DMS114 treated with DMSO at 0.1 percent for 48 hours (cell line): ENCODE data around the gene MBD6.
"Not testable (repeated sequence)": the region's sequence is repeated elsewhere in the genome, so short reads cannot be mapped to it uniquely, and the experiment has no call there.

Experiments
- DNase-seq: peaks from one replicate; lab custom pipeline; 2025; ENCODE audit not compliant: unreplicated experiment; lab: John Stamatoyannopoulos, UW

MBD6 gene

DNA sequence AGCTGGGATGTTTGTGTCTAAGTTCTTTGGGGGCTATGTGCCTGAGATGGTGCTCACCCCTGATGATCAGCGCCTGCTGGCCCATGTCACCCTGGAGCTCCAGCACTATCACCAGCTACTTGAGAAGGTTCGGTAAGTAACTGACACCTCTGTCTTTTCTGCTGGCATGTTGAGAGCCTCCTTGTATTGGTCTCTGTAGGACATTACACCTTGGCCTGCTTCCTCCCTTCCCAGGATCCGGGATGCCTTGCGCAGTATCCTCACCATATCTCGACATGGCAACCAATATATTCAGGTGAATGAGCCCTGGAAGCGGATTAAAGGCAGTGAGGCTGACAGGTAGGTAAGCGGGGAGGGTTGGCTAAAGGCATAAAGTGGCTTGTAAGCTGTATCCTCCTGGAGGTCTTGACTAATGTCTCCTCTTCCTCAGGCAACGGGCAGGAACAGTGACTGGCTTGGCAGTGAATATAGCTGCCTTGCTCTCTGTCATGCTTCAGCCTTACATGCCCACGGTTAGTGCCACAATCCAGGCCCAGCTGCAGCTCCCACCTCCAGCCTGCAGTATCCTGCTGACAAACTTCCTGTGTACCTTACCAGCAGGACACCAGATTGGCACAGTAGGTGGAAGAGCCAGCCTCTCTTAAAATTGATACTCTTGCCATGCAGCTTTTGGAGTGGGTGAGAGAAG is 7.8 kb upstream of the MBD6 start:
- DNase-seq = no peak

DNA sequence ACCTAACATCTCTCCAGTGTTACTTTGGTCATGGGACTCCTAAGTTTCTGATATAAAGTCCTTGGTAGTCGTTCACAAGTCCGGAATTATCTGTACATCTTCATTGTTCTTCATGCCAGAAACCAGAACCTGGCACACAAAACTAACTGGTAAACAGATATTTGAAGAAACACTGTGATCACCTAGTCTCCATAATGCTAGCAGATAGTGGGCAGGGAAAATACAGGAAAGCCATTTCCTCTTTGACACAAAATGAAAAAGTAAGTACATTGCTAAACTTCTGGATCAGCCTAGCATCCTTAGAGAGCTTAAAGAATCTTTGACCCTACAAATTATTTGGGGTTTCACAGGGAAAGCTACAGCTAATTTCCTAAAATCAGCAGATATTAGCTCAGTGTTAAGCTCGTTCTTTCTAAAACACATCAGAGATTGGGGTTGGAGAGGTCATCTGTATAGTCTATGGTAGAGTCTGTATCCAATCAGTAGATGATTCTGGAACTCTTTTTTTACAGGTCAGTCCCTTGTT is 7.2 kb upstream of the MBD6 start:
- no peak for DNase-seq

DNA sequence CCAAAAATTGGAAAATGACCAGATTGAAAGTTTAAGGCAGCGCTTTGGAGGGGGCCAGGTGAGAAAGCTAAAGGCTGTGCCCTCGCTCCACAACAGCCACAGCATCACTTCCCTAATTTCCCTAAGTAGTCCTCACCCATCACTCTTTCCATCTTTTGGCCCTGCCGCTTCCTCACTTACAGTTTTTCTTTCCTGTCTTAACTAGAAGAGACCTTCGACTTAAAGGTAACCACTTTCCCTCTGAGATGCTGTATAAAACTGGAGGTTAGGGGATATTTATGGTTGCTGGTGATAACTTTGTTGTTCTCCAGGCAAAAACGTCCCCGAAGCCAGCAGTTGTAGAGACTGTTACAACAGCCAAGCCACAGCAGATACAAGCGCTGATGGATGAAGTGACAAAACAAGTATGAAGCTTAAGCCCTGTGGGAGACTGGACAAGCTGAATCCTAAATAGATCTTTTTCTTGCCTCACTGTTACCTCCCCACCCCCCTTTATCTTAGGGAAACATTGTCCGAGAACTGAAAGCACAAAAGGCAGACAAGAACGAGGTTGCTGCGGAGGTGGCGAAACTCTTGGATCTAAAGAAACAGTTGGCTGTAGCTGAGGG is 6.6 kb upstream of the MBD6 start:
- no peak for DNase-seq

DNA sequence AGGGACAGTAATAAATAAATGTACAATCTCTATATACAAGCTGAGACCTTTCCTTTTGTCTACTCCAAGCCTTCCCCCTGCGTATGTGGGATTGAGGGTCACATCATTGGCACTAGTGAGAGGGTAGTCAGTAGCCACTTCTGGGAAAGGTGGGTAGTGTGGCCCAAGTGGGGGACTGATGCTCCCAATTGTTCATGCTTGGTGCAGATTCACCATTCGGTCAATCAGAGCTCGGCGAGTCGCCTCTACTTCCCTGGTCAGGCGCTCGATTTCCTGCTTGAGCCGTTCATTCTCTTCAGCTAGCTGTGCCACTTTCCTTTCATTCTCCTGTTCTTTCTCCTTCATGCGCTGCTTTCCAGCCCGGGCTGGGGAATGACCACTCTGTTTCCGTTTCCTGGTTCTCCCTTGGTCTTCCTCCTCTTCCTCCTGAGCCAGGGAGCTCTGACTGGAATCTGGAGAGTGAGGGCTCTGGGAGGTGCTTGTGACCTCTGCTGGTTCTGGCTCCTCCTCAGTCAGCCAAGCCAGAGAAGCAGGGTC is 5.9 kb upstream of the MBD6 start:
- DNase-seq = no peak

DNA sequence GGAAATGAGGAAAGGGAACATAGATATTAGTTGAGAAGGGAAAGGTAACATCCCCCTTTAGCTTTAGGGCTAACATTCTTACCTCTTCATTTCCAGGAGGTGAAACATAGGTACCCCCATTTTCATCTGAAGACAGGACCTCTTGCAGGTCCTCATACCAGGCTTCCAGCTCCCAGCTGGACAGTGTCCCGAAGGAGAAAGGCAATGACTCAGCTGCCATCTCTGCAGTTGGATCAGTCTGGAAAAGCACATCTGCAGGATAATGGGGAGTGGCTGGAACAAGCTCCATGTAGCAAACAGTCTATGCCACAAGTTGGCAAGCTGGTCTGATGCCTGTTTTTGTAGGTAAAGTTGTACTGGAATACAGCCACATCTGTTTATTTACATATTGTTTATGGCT is 5.4 kb upstream of the MBD6 start:
- DNase-seq = no peak

DNA sequence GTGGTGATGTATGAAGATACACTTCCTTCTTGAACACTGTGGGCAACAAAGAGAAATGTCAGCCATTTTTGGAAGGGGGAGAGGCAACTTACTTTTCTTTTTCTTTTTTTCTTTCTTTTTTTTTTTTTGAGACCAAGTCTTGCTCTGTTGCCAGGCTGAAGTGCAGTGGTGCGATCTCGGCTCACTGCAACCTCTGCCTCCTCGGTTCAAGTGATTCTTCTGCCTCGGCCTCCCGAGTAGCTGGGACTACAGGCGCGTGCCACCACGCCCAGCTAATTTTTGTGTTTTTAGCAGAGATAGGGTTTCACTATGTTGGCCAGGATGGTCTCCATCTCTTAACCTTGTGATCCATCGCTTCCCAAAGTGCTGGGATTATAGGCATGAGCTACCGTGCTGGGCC is 4.9 kb upstream of the MBD6 start:
- DNase-seq = not testable (repeated sequence)

DNA sequence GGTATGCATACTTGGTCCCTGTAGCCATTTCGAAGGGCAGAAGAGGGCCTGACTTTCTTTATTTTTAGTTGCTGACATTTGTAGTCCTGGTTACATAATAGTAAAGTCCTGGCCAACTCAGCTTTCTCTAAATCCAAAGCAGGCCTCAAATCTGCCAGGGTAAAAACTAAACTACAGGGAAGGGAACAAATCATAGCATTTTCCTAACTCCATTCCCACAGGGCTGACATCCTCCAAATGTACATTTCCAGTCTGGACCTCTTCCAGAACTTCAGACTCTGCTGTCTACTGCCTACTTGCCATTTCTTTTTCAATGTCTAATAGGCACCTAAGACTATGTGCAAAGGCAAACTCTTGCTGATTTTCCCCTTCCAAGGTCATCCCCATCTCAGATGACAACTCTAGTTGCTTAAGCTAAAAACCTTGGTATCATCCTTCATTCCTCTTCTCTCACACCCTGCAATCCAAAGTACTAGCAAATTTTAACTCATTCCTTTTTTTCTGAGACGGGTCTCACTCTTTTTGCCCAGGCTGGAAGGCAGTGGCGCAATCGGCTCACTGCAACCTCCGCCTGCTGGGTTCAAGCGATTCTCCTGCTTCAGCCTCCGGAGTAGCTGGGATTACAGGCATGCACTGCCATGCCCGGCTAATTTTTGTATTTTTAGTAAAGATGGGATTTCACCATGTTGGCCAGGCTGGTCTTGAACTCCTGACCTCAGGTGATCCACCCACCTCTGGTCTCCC is 4.3 kb upstream of the MBD6 start:
- no peak for DNase-seq

DNA sequence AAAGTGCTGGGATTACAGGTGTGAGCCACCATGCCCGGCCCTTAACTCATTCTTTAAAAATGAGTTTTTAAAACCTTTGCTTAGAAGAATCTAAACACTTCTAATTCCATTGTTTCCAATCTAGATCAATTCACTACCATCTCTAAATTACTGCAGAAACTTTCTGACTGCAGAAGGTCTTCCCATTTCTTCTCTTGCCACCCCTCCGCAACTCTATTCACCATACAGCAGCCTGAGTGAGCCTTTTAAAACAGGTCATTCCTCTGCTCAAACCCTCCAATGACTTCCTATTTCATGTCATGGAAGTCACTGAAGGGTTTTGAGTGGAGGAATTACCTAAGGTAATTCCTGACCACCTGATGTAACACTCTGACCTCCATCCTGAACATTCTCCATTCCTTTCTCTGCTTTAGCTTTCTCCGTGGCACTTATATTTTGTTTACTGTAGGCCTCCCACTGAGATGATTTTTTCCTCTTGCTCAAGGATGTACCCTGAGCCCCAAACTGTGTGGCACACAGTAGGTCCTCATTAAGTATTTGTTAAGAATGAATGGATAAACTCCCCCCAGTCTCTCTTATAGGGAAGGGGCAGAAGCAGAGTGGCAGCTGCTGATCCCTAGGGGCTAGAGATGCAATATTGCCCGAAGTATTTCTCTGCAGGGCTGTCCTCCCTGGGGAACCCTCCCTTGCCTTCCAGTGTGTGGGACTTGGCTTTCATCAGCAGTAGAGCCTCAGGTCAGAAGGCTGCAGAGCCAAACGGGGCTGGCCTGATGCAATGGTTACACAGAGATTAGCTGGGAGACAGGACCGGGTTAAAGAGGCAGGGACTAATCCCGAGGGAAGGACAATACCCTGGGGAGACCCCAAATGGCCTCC is 3.5 kb upstream of the MBD6 start:
- no peak for DNase-seq

DNA sequence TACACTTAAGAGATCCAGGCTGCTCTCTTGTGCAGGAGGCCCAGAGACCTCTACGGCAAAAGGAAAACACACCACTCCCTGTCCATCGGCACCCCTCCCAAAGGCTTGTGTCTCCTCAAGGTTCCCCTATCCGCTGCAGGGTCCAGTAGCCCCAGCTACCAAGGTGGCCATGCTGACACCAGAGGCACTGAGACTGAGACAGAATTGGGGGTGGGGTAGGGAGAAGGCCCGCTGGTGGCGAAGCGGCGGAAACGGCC is 2.9 kb upstream of the MBD6 start:
- DNase-seq = peak; percentile 25

DNA sequence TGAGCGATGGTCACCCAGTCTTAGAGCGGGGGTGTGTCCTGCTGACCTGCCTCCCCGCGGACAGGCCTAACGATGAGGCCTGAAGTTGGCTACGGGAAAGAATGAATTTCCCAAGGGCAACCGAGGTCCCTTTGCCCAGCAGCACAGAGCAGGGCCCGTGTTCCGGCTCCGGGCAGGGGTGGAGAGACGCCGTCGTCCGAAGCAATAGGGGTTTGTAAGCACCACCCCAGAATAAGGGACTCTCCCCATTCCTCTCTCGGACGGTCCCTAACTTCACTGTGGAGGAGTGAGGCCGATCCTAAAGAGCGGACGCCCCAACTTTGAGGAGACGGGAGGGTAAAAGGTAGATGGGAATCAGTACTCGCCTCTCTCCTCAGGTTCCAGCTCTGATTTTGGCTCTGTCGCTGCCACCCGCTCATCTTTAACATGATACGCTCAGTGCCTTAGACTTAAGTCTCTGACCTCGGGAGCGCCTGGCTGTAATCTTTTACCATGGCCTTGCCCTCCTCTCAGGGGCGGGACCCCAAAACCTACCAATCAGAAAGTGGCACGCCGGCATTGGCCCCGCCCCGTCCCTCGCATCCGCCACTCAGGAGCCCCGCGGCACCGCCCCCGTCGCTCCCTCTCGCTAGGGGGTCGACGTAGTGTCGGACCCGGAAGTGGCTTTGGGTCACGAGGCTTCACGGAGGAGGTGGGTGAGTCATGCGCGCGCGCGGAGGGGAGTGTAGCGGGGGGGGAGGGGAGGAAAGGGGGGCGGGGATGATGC is 2.4 kb upstream of the MBD6 start, which contains the start of gene DDIT3:
Gene DDIT3, minus strand, starts transcription at position 462 of the 766 bp plus-strand sequence. CDS start 3,108 bp downstream, outside the sequence.
- peak; percentile 96 for DNase-seq

DNA sequence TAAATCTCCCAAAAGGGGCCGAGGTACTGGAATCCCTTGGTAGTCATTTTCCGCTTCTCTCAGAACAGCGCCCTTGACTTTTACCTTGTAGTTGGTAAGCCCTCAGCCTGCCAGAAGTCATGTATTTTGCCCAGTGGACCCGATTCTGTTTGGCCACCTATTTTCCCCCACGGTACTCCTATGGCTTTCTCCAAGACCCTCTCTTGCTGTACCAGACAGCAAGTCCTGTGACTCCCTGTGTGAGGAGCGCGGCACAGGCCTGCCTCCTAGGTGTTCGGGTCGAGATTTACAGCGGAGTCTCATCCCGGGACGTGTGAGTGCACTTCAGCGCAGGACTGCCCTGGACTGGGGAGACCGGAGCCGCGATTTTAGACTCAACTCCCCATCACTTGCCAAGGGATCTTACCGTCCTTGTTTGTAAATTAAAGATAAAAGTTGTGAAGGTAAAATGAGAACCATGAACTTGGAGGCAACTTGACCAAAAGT is 1.1 kb upstream of the MBD6 start:
- DNase-seq = peak; percentile 38

DNA sequence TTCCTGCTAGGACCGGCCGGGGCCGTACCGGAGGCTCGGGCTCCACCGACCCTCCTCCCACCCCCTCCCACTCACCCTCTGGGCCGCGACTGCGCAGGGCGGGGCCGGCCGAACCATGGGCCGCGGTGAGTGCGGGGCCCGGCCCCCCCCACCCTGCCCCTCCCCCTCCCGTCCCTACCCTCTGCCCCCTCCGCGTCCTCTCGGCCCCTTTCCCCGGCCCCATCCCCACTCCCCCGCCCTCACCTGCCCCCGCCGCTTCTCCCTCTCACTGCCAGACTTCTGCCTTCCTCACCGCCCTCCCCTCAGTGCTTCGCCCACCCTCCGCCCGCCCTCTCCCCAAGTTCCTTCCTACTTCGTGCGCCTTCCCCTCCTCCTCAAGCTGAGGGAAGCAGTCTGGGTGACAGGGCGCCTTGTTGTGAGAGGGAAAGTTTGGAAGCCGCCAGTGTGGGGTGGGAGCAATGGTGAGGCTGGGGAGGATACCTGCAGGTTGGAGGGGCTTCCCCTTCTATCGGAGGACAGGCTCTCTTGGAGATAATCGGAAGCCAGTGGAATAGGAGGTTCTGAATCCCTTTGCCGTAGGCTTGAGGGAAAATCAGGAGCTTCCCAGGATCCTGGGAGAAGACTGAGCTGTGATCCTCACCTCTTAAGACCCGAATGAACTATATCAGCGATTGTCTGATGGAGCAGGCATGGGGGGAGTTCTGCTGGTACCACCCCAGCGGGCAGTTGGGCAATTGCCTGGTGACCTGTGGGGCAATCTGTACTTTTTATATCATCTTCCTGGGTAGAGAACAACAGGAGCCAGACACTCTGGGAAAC is 472 bp downstream of the MBD6 start:
- DNase-seq = no peak

DNA sequence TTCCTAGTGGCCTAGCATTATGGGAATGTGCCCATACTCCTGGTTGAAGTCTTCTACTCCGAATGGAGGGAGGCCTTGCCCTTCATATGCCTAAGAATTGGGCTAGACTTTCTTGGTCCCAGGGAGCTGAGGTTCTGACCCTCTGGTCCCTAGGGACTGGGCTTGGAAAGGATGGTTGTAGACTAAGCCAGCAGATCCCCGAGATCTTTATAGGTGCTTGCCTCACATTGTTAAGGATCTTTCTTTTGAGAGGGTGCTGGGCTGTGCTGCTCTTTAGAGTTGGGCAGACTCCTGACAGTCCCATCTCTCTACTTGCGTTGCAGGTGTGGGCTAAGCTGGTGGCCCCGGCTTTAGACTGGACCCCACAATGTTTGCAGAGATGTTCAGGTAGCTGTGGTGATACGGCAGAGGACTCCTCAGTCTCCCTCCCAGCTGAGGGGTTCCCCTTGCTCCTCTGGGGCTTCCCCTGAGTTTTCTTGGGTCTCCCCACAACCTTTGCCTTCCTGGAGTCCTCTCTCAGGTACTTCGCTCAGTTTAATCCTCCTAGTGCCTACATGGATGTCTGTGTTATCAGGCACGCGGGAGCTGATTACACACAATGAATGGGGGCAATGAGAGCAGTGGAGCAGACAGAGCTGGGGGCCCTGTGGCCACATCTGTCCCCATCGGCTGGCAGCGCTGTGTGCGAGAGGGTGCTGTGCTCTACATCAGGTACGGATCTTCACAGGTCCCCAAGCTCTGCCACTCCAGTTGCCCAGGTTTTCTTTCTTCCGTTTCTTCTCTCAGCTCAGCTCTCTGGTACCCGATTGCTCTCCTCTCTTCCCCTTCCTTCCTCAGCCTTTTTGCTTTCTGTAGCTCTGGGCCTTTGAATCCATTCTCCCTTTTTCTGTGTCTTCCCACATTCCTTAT is 1.3 kb downstream of the MBD6 start:
- DNase-seq = no peak

DNA sequence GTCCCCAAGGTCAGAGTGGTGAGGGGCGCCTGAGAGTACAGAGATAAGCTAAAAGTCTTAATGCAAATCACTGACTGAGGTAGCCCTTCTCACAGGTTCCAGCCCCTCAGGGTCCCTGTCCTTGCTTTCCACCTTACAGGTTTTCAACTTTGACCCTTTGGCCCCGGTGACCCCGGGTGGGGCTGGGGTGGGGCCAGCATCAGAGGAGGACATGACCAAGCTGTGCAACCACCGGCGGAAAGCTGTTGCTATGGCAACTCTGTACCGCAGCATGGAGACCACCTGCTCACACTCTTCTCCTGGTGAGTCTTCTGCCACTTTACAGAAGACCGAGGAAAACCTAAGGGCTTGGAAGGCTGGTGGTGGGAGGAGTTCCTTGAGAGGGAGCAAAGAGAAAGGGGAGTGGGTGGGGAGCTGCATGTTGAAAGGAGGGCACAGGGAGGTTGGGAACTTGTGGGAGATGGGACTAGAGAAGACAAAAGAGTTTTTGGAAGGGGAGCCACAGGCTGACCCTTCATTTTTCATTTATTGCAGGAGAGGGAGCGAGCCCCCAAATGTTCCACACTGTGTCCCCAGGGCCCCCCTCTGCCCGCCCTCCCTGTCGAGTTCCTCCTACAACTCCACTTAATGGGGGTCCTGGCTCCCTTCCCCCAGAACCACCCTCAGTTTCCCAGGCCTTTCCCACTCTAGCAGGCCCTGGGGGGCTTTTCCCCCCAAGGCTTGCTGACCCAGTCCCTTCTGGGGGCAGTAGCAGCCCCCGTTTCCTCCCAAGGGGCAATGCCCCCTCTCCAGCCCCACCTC is 2.4 kb downstream of the MBD6 start:
- DNase-seq = no peak

DNA sequence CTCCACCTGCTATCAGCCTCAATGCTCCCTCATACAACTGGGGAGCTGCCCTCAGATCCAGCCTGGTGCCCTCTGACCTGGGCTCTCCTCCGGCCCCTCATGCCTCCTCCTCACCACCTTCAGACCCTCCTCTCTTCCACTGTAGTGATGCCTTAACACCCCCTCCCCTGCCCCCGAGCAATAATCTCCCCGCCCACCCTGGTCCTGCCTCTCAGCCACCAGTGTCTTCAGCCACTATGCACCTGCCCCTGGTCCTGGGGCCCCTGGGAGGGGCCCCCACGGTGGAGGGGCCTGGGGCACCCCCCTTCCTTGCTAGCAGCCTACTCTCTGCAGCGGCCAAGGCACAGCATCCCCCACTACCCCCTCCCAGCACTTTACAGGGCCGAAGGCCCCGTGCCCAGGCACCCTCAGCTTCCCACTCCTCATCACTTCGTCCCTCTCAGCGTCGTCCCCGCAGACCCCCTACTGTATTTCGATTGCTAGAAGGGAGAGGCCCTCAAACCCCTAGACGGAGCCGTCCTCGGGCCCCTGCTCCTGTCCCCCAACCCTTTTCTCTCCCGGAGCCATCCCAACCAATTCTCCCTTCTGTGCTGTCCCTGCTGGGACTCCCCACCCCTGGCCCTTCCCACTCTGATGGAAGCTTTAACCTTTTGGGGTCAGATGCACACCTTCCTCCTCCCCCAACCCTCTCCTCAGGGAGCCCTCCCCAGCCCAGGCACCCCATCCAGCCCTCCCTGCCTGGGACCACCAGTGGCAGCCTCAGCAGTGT is 3.2 kb downstream of the MBD6 start:
- DNase-seq = no peak

DNA sequence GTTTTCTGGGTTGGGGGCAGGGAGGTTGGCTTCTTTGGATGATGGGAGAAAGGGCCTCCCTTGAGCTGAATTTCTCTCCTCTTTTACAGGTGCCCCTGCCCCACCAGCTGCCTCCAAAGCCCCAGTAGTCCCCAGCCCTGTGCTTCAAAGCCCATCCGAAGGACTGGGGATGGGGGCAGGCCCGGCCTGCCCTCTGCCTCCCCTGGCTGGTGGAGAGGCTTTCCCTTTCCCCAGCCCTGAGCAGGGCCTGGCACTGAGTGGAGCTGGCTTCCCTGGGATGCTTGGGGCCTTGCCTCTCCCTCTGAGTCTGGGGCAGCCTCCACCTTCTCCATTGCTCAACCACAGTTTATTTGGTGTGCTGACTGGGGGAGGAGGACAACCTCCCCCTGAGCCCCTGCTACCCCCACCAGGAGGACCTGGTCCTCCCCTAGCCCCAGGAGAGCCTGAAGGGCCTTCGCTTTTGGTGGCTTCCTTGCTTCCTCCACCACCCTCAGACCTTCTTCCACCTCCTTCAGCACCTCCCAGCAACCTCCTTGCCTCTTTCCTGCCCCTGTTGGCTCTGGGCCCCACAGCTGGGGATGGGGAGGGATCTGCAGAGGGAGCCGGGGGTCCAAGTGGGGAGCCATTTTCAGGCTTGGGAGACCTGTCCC is 4.0 kb downstream of the MBD6 start:
- no peak for DNase-seq
